ENCODE data around the gene PTGDS.

Gene PTGDS

GRCh38 chr9:136946228-136947027 is 30.9 kb upstream of the PTGDS start:
- DNase-seq: no peak

DNA sequence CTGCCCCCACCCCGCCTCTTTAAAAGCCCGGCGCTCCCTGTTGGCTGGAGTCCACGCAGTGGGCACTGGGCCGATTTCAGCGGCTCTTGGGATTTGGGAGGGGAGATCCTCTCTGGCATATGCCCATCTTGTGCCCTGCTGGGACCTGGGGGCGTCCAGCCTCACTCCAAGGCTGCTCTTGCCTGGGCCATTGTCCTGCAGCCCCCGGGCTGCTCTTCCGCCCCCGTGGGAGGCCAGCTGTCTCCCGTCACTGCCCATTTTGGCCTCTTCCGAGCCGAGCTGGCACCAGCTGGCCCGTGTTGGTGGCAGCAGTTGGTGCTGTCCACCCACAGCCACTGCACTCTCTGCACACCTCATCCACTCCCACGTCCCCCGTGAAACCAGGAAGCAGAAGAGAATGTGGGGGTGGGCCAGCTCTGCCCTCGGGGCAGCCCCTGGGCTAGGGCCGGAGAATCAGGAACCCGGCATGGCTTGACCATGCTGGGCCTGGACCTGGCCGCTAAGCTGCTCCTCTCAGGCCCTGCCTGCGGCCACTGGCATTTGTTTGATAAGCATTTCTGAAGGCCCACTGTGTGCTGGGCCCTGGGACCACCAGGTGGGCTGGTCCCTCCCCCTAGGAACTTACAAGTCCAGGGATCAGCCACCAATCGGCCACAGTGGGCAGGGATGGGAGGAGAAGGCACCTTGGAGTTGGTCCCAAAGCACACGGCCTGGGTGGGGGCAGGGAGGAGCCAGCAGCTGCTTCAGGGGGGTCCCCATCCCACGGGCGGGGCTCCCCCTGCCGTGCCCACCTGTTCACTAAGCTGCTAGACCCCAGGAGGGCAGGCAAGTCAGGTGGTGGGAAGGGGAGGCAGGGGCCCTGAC is 30.0 kb upstream of the PTGDS start:
- DNase-seq: no peak

- DNase-seq: peak; percentile 15
Measured at GRCh38 chr9:136947955-136948510, 29.3 kb upstream of the PTGDS start.

DNA sequence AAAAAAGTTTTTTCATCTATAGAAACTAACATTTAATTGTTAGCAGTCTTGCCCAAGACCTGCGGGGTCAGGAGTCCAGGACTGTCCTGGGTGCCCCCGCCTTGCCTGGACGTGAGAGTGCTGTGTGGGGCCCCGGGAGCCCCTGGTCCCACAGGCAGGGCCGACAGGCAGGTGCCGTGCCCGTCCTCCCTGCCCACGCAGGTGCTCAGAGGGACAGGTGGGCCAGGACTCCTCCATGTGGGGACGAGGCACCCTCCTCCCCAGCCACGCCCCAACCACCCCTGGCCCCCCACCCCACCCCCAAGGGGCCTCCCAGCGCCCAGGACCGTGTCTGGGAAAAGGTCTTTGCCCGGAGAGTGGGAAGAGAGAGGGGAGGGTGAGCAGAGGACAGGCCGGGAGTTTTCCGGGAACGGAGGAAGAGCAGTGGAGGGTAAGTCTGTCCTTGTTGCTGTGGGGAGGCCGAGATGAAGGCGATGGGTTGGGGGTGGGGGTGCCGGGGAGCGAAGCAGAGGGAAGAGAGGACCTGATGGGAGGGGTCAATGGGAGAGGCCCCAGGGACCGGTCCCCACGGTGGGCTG is 28.0 kb upstream of the PTGDS start:
- DNase-seq: no peak

- peak; percentile 75 for DNase-seq
Measured at GRCh38 chr9:136949817-136950655, 27.3 kb upstream of the PTGDS start.

DNA sequence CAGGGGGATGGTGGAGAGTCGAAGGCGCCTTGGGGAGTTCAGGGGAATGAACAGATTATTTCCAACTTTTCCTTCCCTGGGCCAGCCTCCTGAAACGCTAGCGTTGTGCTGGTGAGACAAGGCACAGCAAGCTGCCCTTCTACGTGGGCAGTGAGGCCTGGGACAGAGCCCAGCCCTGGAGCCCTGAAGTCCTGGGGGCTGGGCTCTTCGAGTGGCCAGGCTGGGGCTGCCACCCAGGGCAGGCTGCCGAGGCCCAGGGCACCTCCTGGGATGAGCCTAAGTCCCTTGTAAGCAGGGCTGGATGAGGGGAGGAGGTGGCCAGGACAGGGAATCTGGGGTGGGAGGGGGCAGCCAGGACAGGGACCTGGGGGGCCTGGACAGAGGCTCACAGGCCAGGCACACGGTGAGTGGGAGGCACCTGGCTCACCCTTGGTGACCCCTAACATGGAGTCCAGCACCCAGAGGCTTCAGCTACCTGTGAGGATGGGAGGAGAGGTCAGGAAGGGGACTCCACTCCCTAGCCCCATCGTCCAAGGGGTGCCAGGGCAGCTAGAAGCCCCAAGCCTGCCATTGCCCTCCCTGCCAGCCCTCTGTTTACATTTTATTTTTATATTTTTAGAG is 26.5 kb upstream of the PTGDS start:
- no peak for DNase-seq

- no peak for DNase-seq
Measured at GRCh38 chr9:136951541-136952320, 25.6 kb upstream of the PTGDS start, which contains the start of gene LCN12. Gene LCN12 (plus strand): TSS chr9:136952273. CDS start chr9:136952328, 55 bp downstream.

DNA sequence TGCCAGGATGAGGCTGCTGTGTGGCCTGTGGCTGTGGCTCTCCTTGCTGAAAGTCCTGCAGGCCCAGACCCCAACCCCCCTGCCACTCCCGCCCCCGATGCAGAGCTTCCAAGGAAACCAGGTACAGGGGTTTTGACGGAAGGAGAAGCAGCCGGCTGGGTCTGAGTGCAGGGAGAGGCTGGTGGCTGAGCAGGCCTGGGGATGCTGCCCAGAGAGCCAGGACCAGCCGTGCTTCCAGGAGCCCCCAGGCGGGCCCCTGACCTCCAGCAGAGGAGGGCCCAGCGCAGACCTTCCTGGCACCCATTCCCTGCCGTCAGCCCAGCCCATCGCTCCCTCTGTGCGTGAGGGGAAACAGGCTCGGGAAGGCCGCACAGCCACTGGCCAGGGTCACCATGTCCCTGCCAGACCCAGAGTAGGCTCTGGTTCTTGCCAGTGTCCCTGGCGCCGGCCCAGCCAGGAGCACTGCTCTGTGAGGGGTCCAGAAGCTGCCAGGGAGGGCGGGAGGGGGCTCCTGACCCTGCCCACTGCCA is 24.9 kb upstream of the PTGDS start:
- no peak for DNase-seq

- DNase-seq: no peak
Measured at GRCh38 chr9:136952876-136953770, 24.2 kb upstream of the PTGDS start.

GRCh38 chr9:136953771-136954269 is 23.5 kb upstream of the PTGDS start:
- no peak for DNase-seq

GRCh38 chr9:136954270-136955083 is 22.8 kb upstream of the PTGDS start:
- no peak for DNase-seq

- DNase-seq: no peak
Measured at GRCh38 chr9:136955202-136955942, 21.9 kb upstream of the PTGDS start.

- DNase-seq: no peak
Measured at GRCh38 chr9:136955943-136956335, 21.4 kb upstream of the PTGDS start.

GRCh38 chr9:136956604-136957003 is 20.7 kb upstream of the PTGDS start:
- no peak for DNase-seq

DNA sequence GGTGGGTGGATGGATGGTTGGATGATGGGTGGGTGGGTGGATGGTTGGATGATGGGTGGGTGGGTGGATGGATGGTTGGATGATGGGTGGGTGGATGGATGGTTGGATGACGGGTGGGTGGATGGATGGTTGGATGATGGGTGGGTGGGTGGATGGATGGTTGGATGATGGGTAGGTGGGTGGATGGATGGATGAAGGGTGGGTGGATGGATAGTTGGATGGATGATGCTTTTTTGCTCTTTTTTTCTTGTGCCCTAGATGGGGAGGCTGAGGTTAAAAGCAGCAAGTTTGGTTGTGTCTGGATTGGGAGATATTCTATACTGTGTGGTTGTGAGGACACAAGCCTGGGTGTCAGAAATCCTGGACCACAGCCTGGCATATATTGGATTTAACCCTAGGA is 19.8 kb upstream of the PTGDS start:
- DNase-seq: no peak

- no peak for DNase-seq
Measured at GRCh38 chr9:136957901-136958300, 19.4 kb upstream of the PTGDS start.

GRCh38 chr9:136958473-136958872 is 18.8 kb upstream of the PTGDS start:
- DNase-seq: no peak
